Kidney epithelial cell (primary cell): ENCODE measurements around the gene TRIM50. TPM values are rescaled to one million over a fixed set of nuclear protein-coding genes. Genes with fewer than 3 reads are reported as not detected.
"Not testable (repeated sequence)": the region's sequence is repeated elsewhere in the genome, so short reads cannot be mapped to it uniquely, and the experiment has no call there.

ENCODE experiments used
- DNase-seq: peaks from one replicate; pipeline ENCODE4 v3.0.0-alpha.2; 2010; ENCODE audit warnings: low read depth
- H3K27me3 ChIP-seq: 2 replicates; pipeline ENCODE4 v1.6.0; 2011; ENCODE audit warnings: low read length; ENCODE audit not compliant: control insufficient read depth, insufficient read depth
- H3K36me3 ChIP-seq: 2 replicates; pipeline ENCODE4 v1.5.1; 2011; ENCODE audit warnings: low read length; ENCODE audit not compliant: control insufficient read depth, insufficient read depth
- H3K4me3 ChIP-seq: 2 replicates; pipeline ENCODE4 v1.5.1; 2011; ENCODE audit warnings: low read depth, mild to moderate bottlenecking, control low read depth, low read length
- CTCF ChIP-seq: IDR thresholded peaks from 2 replicates; pipeline ENCODE4 v1.5.1; 2011; ENCODE audit warnings: mild to moderate bottlenecking, moderate library complexity, low read length, control low read depth, inconsistent platforms; ENCODE audit not compliant: insufficient read depth, poor library complexity, severe bottlenecking
- total RNA-seq: library from RNA; depleted of rRNA; stranded (reverse); fragments of >200 nt; gene quantifications from 2 replicates; pipeline ENCODE4 v1.2.3, GENCODE V29; 2015

Gene TRIM50
- total RNA-seq, 1 donor from 2014 or later, result not detected

- TF ChIP-seq CTCF, result no peak
- no peak overlapping the region for H3K4me3 ChIP-seq
- no peak for DNase-seq
- no peaks in the 10 kb centered on the region for H3K36me3 ChIP-seq
- peaks cover 3% of the 10 kb centered on the region for H3K27me3 ChIP-seq
These were observed 2.9 kb upstream of the TRIM50 start for GRCh38 chr7:73330772-73331171.

GRCh38 chr7:73329861-73330581 is 2.1 kb upstream of the TRIM50 start:
- Histone ChIP-seq H3K4me3 (no peak overlapping the region), H3K36me3 (no peaks in the 10 kb centered on the region), H3K27me3 (no peaks in the 10 kb centered on the region)
- DNase-seq, result no peak
- no peak for TF ChIP-seq CTCF

GRCh38 chr7:73328696-73329095 is 814 bp upstream of the TRIM50 start:
- no peak for TF ChIP-seq CTCF
- DNase-seq, result no peak
- H3K36me3 ChIP-seq, result no peaks in the 10 kb centered on the region
- no peak overlapping the region for H3K4me3 ChIP-seq
- no peaks in the 10 kb centered on the region for H3K27me3 ChIP-seq

GRCh38 chr7:73327449-73327848 is 433 bp downstream of the TRIM50 start:
- not testable (repeated sequence) for H3K4me3 ChIP-seq, DNase-seq, H3K36me3 ChIP-seq, H3K27me3 ChIP-seq

GRCh38 chr7:73325424-73325823 is 2.5 kb downstream of the TRIM50 start:
- H3K27me3 ChIP-seq, H3K36me3 ChIP-seq, DNase-seq, H3K4me3 ChIP-seq: not testable (repeated sequence)

- not testable (repeated sequence) for H3K4me3 ChIP-seq, H3K36me3 ChIP-seq, DNase-seq, H3K27me3 ChIP-seq
- TF ChIP-seq CTCF, result peak; percentile 73
These were observed 3.6 kb downstream of the TRIM50 start for GRCh38 chr7:73324081-73324845.

- DNase-seq, H3K27me3 ChIP-seq, H3K36me3 ChIP-seq, H3K4me3 ChIP-seq: not testable (repeated sequence)
These were observed 4.3 kb downstream of the TRIM50 start for GRCh38 chr7:73323434-73324080.

GRCh38 chr7:73320009-73320408 is 7.9 kb downstream of the TRIM50 start:
- H3K27me3 ChIP-seq, H3K4me3 ChIP-seq, H3K36me3 ChIP-seq, DNase-seq: not testable (repeated sequence)

- H3K36me3 ChIP-seq, H3K4me3 ChIP-seq, H3K27me3 ChIP-seq, DNase-seq: not testable (repeated sequence)
These were observed 8.3 kb downstream of the TRIM50 start for GRCh38 chr7:73319541-73319940.

- not testable (repeated sequence) for DNase-seq, H3K36me3 ChIP-seq, H3K4me3 ChIP-seq
These were observed 9.2 kb downstream of the TRIM50 start for GRCh38 chr7:73318656-73319204.

More at GRCh38 chr7:73318656-73319204, 9.2 kb downstream of the TRIM50 start:
- not testable (repeated sequence) for H3K27me3 ChIP-seq
